HG02852 (cell line): ENCODE measurements around the gene SLC9A2.

Experiments used
- ATAC-seq: cut with Tn5 transposase; IDR thresholded peaks from one replicate; pipeline ENCODE4 v1.9.1; 2021; ENCODE audit warnings: mild to moderate bottlenecking, moderate library complexity; ENCODE audit not compliant: unreplicated experiment

The SLC9A2 gene

GRCh38 chr2:102618452-102619413 lies 620 bp upstream of the SLC9A2 start:
- no peak for ATAC-seq

GRCh38 chr2:102620332-102620731 lies 979 bp downstream of the SLC9A2 start:
- ATAC-seq = no peak

DNA sequence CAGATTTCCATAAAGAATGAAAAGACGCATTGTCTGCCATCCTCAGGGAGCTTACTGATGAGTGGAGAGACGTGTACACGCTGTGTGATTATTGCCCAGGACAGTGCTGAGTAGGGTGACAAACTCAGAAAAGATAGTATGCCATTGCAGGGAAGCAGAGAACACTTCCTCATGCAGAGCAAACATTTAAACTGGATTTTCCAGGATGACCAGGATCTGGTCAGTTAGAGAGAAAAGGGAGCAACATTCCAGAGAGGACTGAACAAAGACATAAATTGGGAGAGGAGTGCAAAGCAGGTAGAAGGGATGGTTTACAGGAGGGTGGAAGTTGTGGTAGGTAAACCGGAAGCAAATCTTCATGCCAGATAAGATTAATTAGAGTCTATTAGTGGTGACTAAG lies 2.3 kb downstream of the SLC9A2 start:
- no peak for ATAC-seq

- ATAC-seq = peak; percentile 65
Observed at GRCh38 chr2:102622646-102623045, 3.3 kb downstream of the SLC9A2 start.

DNA sequence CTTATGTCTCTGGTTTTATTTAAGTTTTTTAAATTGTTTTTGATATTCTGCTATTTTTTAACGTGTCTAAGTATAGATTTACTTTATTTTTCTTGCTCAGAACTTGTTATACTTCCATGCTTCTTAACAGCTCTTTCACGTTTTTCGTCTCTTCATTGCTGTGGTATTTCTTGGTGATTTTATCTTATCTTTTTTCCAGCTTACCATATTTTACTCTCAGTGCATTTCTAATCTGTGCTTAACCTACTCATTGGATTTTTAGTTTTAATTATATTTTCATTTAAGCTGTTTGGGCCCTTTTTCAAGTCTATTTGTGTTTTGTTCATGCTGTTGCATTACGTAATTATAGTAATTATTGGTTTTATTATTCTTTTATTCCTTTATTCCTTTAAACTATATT lies 11.1 kb downstream of the SLC9A2 start:
- ATAC-seq = no peak

GRCh38 chr2:102632380-102633175 lies 13.2 kb downstream of the SLC9A2 start:
- no peak for ATAC-seq

- ATAC-seq = no peak
Observed at GRCh38 chr2:102634831-102635241, 15.5 kb downstream of the SLC9A2 start.

- no peak for ATAC-seq
Observed at GRCh38 chr2:102635317-102635716, 16.0 kb downstream of the SLC9A2 start.

DNA sequence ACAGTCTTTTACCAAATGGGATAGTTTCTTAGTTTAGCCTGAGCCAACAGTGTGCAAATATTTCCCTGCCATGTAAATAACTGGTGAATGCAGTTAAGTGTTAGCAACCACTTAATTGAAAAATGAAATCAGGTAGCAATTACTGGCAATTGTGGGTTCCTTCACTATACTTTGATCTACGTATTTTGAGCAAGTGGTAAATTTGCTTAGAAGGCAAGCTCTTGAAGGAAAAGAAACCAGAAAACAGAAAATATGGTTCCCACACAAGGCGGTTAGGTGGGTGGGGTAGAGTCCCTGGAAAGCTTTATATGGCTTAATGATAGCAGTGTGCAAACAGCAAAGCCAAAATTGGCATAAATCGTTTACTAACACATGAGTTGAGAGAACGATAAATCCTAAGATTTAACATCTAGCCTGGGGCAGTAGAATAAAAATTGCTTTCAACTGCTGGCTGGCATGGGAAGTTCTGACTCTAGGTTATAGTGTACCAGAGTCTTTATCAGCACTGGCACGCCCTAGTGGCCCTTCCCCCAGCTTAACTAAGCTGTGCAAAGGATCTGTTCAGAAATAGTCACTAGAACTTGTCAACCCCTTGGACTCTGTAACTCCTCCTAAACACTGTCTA lies 17.0 kb downstream of the SLC9A2 start:
- no peak for ATAC-seq

- no peak for ATAC-seq
Observed at GRCh38 chr2:102637358-102637757, 18.0 kb downstream of the SLC9A2 start.

- ATAC-seq = no peak
Observed at GRCh38 chr2:102639429-102639828, 20.1 kb downstream of the SLC9A2 start.

- no peak for ATAC-seq
Observed at GRCh38 chr2:102652126-102652525, 32.8 kb downstream of the SLC9A2 start.

DNA sequence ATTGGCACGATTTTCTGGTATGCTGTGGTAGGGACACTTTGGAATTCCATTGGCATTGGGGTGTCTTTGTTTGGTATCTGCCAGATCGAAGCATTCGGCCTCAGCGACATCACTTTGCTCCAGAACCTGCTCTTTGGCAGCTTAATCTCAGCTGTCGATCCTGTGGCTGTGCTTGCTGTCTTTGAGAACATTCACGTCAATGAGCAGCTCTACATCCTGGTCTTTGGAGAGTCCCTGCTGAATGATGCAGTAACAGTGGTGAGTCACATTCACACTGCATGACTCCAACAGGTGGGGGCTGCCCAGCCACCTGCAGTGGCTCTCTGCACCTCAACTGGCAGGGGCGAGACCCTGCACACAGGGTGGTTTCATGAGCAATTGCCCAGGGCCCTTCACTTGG lies 38.4 kb downstream of the SLC9A2 start:
- ATAC-seq = no peak

- ATAC-seq = no peak
Observed at GRCh38 chr2:102660070-102660469, 40.7 kb downstream of the SLC9A2 start.

GRCh38 chr2:102660574-102660973 lies 41.2 kb downstream of the SLC9A2 start:
- ATAC-seq = no peak

DNA sequence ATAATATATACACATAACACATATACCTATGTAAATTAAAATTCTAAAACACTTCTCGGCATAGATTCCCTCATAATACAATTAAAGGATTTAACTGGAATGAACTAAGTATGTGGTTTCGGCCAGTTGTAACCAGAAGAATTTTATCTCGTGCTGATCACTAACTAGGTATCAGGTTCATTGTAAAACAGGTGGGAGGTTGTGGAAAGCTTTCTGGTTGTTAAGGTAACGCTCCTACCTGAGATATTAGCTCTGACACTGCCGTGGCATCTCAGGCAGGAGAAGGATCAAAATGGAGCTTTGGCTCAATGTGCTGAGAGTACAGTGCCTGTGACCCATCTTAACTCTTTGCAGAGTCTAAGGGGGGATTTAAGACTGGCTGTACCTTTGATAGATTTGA lies 42.5 kb downstream of the SLC9A2 start:
- no peak for ATAC-seq

DNA sequence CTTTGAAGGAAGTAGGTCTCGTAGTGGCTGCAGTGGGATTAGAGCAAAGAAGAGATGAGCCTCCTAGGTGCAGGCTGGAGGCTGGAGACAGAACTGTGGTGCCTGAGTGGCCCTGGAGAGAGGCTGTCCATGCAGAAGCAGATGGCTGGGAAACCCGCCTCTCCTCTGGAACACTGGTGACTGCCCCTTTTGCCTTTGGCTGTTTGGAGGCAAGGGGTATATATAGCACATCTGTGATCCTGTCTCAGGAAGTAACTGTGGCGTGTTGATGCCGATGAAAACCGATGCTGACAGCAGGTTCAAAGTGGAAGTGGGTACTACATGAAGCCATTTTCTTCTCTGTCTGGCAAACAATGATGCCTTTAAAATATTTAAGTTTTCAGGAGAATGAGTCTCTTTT lies 43.5 kb downstream of the SLC9A2 start:
- no peak for ATAC-seq

- no peak for ATAC-seq
Observed at GRCh38 chr2:102663381-102663780, 44.0 kb downstream of the SLC9A2 start.

DNA sequence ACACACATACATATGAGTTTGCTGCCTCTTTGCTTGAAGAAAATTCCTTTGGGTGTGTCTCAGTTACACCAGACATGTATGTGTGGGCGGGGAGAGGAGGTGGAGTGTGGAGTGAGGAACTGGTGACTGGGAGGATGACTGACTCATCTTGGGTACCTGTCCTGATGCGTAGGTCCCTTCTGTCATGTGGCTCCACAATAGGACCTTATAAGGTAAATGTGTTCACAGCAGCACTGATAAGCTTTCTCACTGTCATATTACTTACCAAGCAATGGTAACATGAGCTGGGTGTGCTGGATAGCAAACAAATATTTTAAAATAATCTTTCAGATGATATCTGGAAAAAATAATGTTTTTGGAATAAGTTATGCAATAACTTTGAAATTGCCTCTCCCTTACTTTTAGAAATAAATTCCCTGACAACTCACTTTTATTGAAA lies 45.1 kb downstream of the SLC9A2 start:
- peak; percentile 76 for ATAC-seq

DNA sequence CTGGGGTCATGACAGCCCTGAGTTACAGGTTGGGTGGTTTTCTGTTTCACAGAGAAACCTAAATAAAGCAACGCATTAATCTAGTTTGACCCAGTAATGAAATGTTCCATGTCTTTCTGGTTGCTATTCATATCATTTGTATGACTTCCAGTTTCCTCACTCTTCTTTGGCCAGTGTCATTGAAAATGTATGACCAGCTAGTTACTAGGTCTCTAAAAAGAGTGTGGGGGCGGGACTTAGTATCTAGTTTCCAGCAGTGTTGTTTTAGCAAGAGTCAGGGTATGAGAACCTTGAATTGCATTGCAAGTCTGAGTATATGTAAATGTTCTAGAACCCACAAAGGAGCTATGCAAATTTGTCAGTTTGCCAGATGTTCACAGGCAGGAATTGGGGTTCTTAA lies 47.7 kb downstream of the SLC9A2 start:
- no peak for ATAC-seq

DNA sequence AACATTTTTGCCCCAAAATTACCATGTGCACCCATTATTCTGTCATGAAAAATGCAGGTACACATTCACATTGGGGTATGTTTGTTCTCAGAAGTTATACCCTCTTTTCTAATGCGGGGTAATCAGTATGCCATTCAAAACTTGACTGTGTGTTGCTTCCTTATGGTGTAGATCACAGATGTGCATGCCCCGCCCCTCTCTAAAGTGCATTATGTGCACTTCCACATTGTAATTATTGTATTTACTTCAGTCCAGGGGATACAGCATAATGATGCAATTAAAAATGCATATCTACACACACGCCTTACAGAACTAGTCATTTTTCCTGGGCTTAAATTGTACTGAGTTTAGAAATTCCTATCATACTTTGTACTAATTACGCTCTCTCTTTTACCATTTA lies 48.8 kb downstream of the SLC9A2 start:
- ATAC-seq = no peak
